Esophagus muscularis mucosa (tissue), 3 donors: Measurements from ENCODE around the gene GPR62.

Experiments
- POLR2A ChIP-seq: fragments of 450-650 bp; IDR thresholded peaks from one replicate; pipeline ENCODE4 v1.6.1; 2017; ENCODE audit warnings: antibody characterized with exemption, moderate library complexity, mild to moderate bottlenecking, low read depth
- TF ChIP-seq, protein P1 (sequence below), 3 experiments: fragments of 200-600 bp in 2 of 3; fragments of 450-650 bp in 1 of 3; sonication (generic) in 2 of 3; IDR thresholded peaks; one replicate each; pipeline ENCODE4 v1.5.1; 2017 to 2019; ENCODE audit warnings: antibody characterized with exemption in 3 of 3, mild to moderate bottlenecking in 2 of 3, moderate library complexity in 1 of 3

- TF ChIP-seq, protein P1, sequence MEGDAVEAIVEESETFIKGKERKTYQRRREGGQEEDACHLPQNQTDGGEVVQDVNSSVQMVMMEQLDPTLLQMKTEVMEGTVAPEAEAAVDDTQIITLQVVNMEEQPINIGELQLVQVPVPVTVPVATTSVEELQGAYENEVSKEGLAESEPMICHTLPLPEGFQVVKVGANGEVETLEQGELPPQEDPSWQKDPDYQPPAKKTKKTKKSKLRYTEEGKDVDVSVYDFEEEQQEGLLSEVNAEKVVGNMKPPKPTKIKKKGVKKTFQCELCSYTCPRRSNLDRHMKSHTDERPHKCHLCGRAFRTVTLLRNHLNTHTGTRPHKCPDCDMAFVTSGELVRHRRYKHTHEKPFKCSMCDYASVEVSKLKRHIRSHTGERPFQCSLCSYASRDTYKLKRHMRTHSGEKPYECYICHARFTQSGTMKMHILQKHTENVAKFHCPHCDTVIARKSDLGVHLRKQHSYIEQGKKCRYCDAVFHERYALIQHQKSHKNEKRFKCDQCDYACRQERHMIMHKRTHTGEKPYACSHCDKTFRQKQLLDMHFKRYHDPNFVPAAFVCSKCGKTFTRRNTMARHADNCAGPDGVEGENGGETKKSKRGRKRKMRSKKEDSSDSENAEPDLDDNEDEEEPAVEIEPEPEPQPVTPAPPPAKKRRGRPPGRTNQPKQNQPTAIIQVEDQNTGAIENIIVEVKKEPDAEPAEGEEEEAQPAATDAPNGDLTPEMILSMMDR (IDR thresholded peaks at IDR 0.05): no peak
- TF ChIP-seq POLR2A: no peak
These were observed 11.8 kb downstream of the GPR62 start for GRCh38 chr3:51966922-51967383.
